Osteocyte (in vitro differentiated cells): Measurements from ENCODE around the gene TBCC. TPM values are rescaled to one million over a fixed set of nuclear protein-coding genes. Genes with fewer than 3 reads are reported as not detected.

Experiments
- DNase-seq: peaks from one replicate; pipeline ENCODE4 v3.0.0; 2021; ENCODE audit warnings: mixed read lengths; ENCODE audit not compliant: unreplicated experiment; ENCODE audit errors: extremely low spot score
- H3K27ac Mint-ChIP-seq: one replicate; pipeline ENCODE4 v1.8.0; 2021; ENCODE audit warnings: mild to moderate bottlenecking, mixed read lengths; ENCODE audit not compliant: unreplicated experiment
- H3K27me3 Mint-ChIP-seq: one replicate; pipeline ENCODE4 v1.8.0; 2021; ENCODE audit warnings: mixed read lengths; ENCODE audit not compliant: unreplicated experiment
- H3K36me3 Mint-ChIP-seq: one replicate; pipeline ENCODE4 v1.8.0; 2021; ENCODE audit warnings: mixed read lengths; ENCODE audit not compliant: unreplicated experiment
- H3K4me1 Mint-ChIP-seq: one replicate; pipeline ENCODE4 v1.8.0; 2021; ENCODE audit warnings: mixed read lengths; ENCODE audit not compliant: unreplicated experiment
- H3K4me3 Mint-ChIP-seq: one replicate; pipeline ENCODE4 v1.8.0; 2021; ENCODE audit warnings: mild to moderate bottlenecking, moderate library complexity, mixed read lengths; ENCODE audit not compliant: unreplicated experiment
- H3K9me3 Mint-ChIP-seq: one replicate; pipeline ENCODE4 v1.8.0; 2021; ENCODE audit warnings: mixed read lengths; ENCODE audit not compliant: unreplicated experiment
- CTCF ChIP-seq: fragments of 200-600 bp; sonication (generic); IDR thresholded peaks from 2 replicates; pipeline ENCODE4 v1.5.0; 2021; ENCODE audit warnings: antibody characterized with exemption, mild to moderate bottlenecking, moderate library complexity
- total RNA-seq: library from RNA; stranded (reverse); gene quantifications from 2 replicates; pipeline ENCODE4 v1.2.1, GENCODE V29; 2021

TBCC gene
- total RNA-seq, 1 donor from 2014 or later = 23.8 TPM

- no peak overlapping the region for H3K27ac Mint-ChIP-seq
These were observed 48.6 kb downstream of the TBCC start for GRCh38 chr6:42697268-42697655.

GRCh38 chr6:42696526-42697267 is 49.2 kb downstream of the TBCC start:
- no peaks in the 10 kb centered on the region for H3K27me3 Mint-ChIP-seq
- DNase-seq = no peak
- no peak overlapping the region for H3K4me3 Mint-ChIP-seq
- H3K4me1 Mint-ChIP-seq = no peaks in the 10 kb centered on the region
- TF ChIP-seq CTCF = no peak
- H3K36me3 Mint-ChIP-seq = peaks cover 13% of the 10 kb centered on the region
- H3K9me3 Mint-ChIP-seq = no peaks in the 10 kb centered on the region
- H3K27ac Mint-ChIP-seq = no peak overlapping the region

More at GRCh38 chr6:42697268-42697655, 48.6 kb downstream of the TBCC start:
- Mint-ChIP-seq H3K36me3 (peaks cover 12% of the 10 kb centered on the region), H3K4me3 (no peak overlapping the region), H3K4me1 (no peaks in the 10 kb centered on the region), H3K27me3 (no peaks in the 10 kb centered on the region), H3K9me3 (no peaks in the 10 kb centered on the region)
- no peak for DNase-seq
- TF ChIP-seq CTCF = no peak

- Mint-ChIP-seq H3K9me3 (no peaks in the 10 kb centered on the region), H3K36me3 (peaks cover 28% of the 10 kb centered on the region), H3K4me3 (no peak overlapping the region), H3K27me3 (no peaks in the 10 kb centered on the region), H3K27ac (no peak overlapping the region), H3K4me1 (no peaks in the 10 kb centered on the region)
- no peak for TF ChIP-seq CTCF
- no peak for DNase-seq
These were observed 51.3 kb downstream of the TBCC start for GRCh38 chr6:42694586-42694985.

Other genes starting within 250 kb of the TBCC start
- 29.3 and 32.8 TPM in 2 replicates for gene UBR2, start 182.1 kb downstream of the TBCC start, total RNA-seq
- gene PRPH2, start 23.5 kb downstream of the TBCC start, total RNA-seq = not detected in 2 replicates
- gene BICRAL, start 35.9 kb upstream of the TBCC start, total RNA-seq = 12.0 and 12.7 TPM in 2 replicates
- gene RPL7L1, start 133.5 kb upstream of the TBCC start, total RNA-seq = 77.4 and 80.5 TPM in 2 replicates
- not detected in 2 replicates for gene PTCRA, start 169.9 kb upstream of the TBCC start, total RNA-seq
- 69.0 and 73.6 TPM in 2 replicates for gene CNPY3, start 183.4 kb upstream of the TBCC start, total RNA-seq
- gene GNMT, start 214.7 kb upstream of the TBCC start, total RNA-seq = 0.44 and 0.97 TPM in 2 replicates
- gene PEX6, start 233.1 kb upstream of the TBCC start, total RNA-seq = 27.1 and 27.3 TPM in 2 replicates
- 44.3 and 46.1 TPM in 2 replicates for gene PPP2R5D, start 238.5 kb upstream of the TBCC start, total RNA-seq